CD4-positive, alpha-beta T cell (primary cell): ENCODE measurements around the gene CD2AP. TPM values are rescaled to one million over a fixed set of nuclear protein-coding genes. Genes with fewer than 3 reads are reported as not detected.
"Not testable (repeated sequence)": the region's sequence is repeated elsewhere in the genome, so short reads cannot be mapped to it uniquely, and the experiment has no call there.

Experiments
- ATAC-seq: fragments of 200-7000 bp; cut with Tn5 transposase; one replicate; pipeline ENCODE4 v1.10.0; 2022; ENCODE audit warnings: mild to moderate bottlenecking; ENCODE audit not compliant: poor library complexity
- CTCF ChIA-PET: fragments of 350-600 bp; sonication (Branson Sonifier 250); formaldehyde crosslinking; loops from one replicate; lab custom pipeline; 2021; ENCODE audit warnings: antibody characterized with exemption, inconsistent platforms; lab: Charles Lee
- POLR2A ChIA-PET: fragments of 350-600 bp; sonication (Branson Sonifier 250); formaldehyde crosslinking; loops from one replicate; lab custom pipeline; 2021; ENCODE audit warnings: antibody characterized with exemption, inconsistent platforms; lab: Charles Lee
- DNase-seq, 14 experiments: peaks; one replicate each; pipeline ENCODE4 v3.0.0-alpha.2; 2013 to 2020; ENCODE audit warnings: mixed read lengths in 2 of 14
- H3K27ac ChIP-seq, 2 donors: one replicate each; pipeline versions ENCODE4 v1.5.1 to v1.7.0; 2013; ENCODE audit warnings: low read length in 2 of 2, low read depth in 1 of 2, mild to moderate bottlenecking in 1 of 2
- H3K27me3 ChIP-seq, 2 experiments: 1 replicate in 1 of 2; 2 replicates in 1 of 2; pipeline versions ENCODE4 v1.6.1 to v1.7.0; 2013; ENCODE audit warnings: low read length in 2 of 2, control low read depth in 1 of 2, mild to moderate bottlenecking in 1 of 2, moderate library complexity in 1 of 2; ENCODE audit not compliant: insufficient read depth in 2 of 2, control insufficient read depth in 1 of 2
- H3K36me3 ChIP-seq: one replicate; pipeline ENCODE4 v1.6.1; 2013; ENCODE audit warnings: low read length, control low read depth; ENCODE audit not compliant: insufficient read depth
- H3K4me1 ChIP-seq: one replicate; pipeline ENCODE4 v1.6.1; 2013; ENCODE audit warnings: low read length, control low read depth; ENCODE audit not compliant: insufficient read depth
- H3K4me3 ChIP-seq: one replicate; pipeline ENCODE4 v1.5.1; 2013; ENCODE audit warnings: mild to moderate bottlenecking, low read length, moderate library complexity
- H3K9me3 ChIP-seq, 2 experiments: 1 replicate in 1 of 2; 2 replicates in 1 of 2; pipeline versions ENCODE4 v1.6.1 to v1.7.0; 2013; ENCODE audit warnings: low read length in 2 of 2, mild to moderate bottlenecking in 2 of 2, control low read depth in 1 of 2, moderate library complexity in 1 of 2; ENCODE audit not compliant: control insufficient read depth in 1 of 2, insufficient read depth in 1 of 2
- H3K27ac Mint-ChIP-seq: one replicate; pipeline ENCODE4 v1.8.0; 2020; ENCODE audit warnings: mixed read lengths
- H3K27me3 Mint-ChIP-seq: one replicate; pipeline ENCODE4 v1.8.0; 2021; ENCODE audit warnings: mixed read lengths
- H3K36me3 Mint-ChIP-seq: one replicate; pipeline ENCODE4 v1.8.0; 2021; ENCODE audit warnings: low read depth, mixed read lengths
- H3K4me1 Mint-ChIP-seq: one replicate; pipeline ENCODE4 v1.8.0; 2021; ENCODE audit warnings: low read depth, mixed read lengths
- H3K4me3 Mint-ChIP-seq: one replicate; pipeline ENCODE4 v1.8.0; 2020; ENCODE audit warnings: mild to moderate bottlenecking, mixed read lengths
- H3K9me3 Mint-ChIP-seq: one replicate; pipeline ENCODE4 v1.8.0; 2020; ENCODE audit warnings: mixed read lengths
- intact Hi-C, 2 experiments: fragments of 100-400 bp; cut with DNase I in 1 of 2; cut with micrococcal nuclease in 1 of 2; formaldehyde crosslinking; loops; one replicate each; pipeline versions ENCODE4 v1.15.1 to v1.9.0; 2023 to 2025; cut with DNase I, micrococcal nuclease
- total RNA-seq, 174 experiments: library from RNA in 2 of 174; stranded (reverse) in 2 of 174; gene quantifications; one replicate each; pipeline ENCODE4 v1.2.3 and lab custom pipeline; 2021 to 2026
- TF ChIP-seq, protein P1 (sequence below): fragments of 200-600 bp; IDR thresholded peaks from one replicate; pipeline ENCODE4 v1.8.0; 2022; ENCODE audit warnings: antibody characterized with exemption, mild to moderate bottlenecking

CD2AP gene
- total RNA-seq, 2 experiments from 2014 or later = 29.4 to 31.3 TPM

GRCh38 chr6:47479874-47480273, 2.3 kb downstream of the CD2AP start:
- Mint-ChIP-seq H3K9me3 (no peaks in the 10 kb centered on the region), H3K27ac (no peak overlapping the region), H3K27me3 (no peaks in the 10 kb centered on the region), H3K4me1 (peaks cover 68% of the 10 kb centered on the region), H3K4me3 (peak overlapping the region; percentile 100), H3K36me3 (peaks cover 16% of the 10 kb centered on the region)
- ATAC-seq = no peak
- Histone ChIP-seq H3K27ac (no peak overlapping the region), H3K27me3 (no peaks in the 10 kb centered on the region), H3K4me1 (peaks cover 20% of the 10 kb centered on the region), H3K36me3 (no peaks in the 10 kb centered on the region), H3K4me3 (no peak overlapping the region), H3K9me3 (no peaks in the 10 kb centered on the region)
- intact Hi-C loops = loop anchor here (2.0 to 10.0 kb wide), 3 partner anchors 15 to 95 kb away; no protein-coding TSS in a partner anchor
- no peak for DNase-seq
- POLR2A ChIA-PET = interaction anchor here (4.5 kb wide), 1 partner anchor 64 kb away, joined by 73 read pairs; no protein-coding TSS in a partner anchor
- TF ChIP-seq, protein P1, sequence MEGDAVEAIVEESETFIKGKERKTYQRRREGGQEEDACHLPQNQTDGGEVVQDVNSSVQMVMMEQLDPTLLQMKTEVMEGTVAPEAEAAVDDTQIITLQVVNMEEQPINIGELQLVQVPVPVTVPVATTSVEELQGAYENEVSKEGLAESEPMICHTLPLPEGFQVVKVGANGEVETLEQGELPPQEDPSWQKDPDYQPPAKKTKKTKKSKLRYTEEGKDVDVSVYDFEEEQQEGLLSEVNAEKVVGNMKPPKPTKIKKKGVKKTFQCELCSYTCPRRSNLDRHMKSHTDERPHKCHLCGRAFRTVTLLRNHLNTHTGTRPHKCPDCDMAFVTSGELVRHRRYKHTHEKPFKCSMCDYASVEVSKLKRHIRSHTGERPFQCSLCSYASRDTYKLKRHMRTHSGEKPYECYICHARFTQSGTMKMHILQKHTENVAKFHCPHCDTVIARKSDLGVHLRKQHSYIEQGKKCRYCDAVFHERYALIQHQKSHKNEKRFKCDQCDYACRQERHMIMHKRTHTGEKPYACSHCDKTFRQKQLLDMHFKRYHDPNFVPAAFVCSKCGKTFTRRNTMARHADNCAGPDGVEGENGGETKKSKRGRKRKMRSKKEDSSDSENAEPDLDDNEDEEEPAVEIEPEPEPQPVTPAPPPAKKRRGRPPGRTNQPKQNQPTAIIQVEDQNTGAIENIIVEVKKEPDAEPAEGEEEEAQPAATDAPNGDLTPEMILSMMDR = no peak
- CTCF ChIA-PET = no interaction called here

- H3K27me3 ChIP-seq, H3K9me3 ChIP-seq, DNase-seq, H3K4me3 ChIP-seq, H3K27ac ChIP-seq, ATAC-seq, H3K36me3 ChIP-seq, CTCF ChIA-PET, H3K27ac Mint-ChIP-seq, H3K27me3 Mint-ChIP-seq, intact Hi-C loops, H3K9me3 Mint-ChIP-seq, POLR2A ChIA-PET: not testable (repeated sequence)
- peaks cover 20% of the 10 kb centered on the region for H3K4me1 ChIP-seq
- peak overlapping the region; percentile 43 for H3K4me3 Mint-ChIP-seq
- H3K36me3 Mint-ChIP-seq = peaks cover 16% of the 10 kb centered on the region
- peaks cover 76% of the 10 kb centered on the region for H3K4me1 Mint-ChIP-seq
These were observed 3.6 kb downstream of the CD2AP start for GRCh38 chr6:47481213-47481612.

DNA sequence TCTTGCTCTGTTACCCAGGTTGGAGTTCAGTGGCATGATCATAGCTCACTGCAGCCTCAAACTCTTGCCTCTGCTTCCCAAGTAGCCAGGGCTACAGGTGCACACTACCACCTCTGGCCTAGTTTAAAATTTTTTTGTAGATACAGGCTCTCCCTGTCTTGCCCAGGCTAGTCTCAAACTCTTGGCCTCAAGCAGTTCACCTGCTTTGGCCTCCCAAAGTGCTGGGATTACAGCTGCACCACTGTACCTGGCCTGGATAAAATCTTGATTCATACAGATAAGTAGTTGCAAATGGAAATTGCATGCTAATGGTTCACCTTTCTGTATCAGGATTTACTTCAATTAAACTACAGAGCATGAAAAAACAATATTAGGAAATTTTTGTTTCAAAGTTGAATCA, 4.2 kb downstream of the CD2AP start:
- Histone ChIP-seq H3K36me3 (no peaks in the 10 kb centered on the region), H3K9me3 (no peaks in the 10 kb centered on the region), H3K27me3 (no peaks in the 10 kb centered on the region), H3K27ac (no peak overlapping the region), H3K4me3 (no peak overlapping the region), H3K4me1 (peaks cover 18% of the 10 kb centered on the region)
- Mint-ChIP-seq H3K36me3 (peaks cover 16% of the 10 kb centered on the region), H3K9me3 (no peaks in the 10 kb centered on the region), H3K27ac (no peak overlapping the region), H3K27me3 (no peaks in the 10 kb centered on the region), H3K4me3 (peak overlapping the region; percentile 60), H3K4me1 (peaks cover 76% of the 10 kb centered on the region)
- ATAC-seq (no peak), DNase-seq (no peak)
- intact Hi-C loops = no loop called here
- ChIA-PET CTCF (no interaction called here), POLR2A (no interaction called here)
- TF ChIP-seq, protein P1 = no peak

GRCh38 chr6:47483516-47483852, 5.9 kb downstream of the CD2AP start:
- no peak for ATAC-seq
- TF ChIP-seq, protein P1 = no peak
- no peaks in the 10 kb centered on the region for H3K9me3 ChIP-seq
- no peaks in the 10 kb centered on the region for H3K27me3 ChIP-seq
- peaks cover 70% of the 10 kb centered on the region for H3K4me1 Mint-ChIP-seq
- no peak overlapping the region for H3K4me3 ChIP-seq
- no peaks in the 10 kb centered on the region for H3K27me3 Mint-ChIP-seq
- ChIA-PET CTCF (no interaction called here), POLR2A (interaction anchor here (0.5 kb wide), 1 partner anchor 67 kb away, joined by 3 read pairs; no protein-coding TSS in a partner anchor)
- peaks cover 7% of the 10 kb centered on the region for H3K36me3 Mint-ChIP-seq
- H3K9me3 Mint-ChIP-seq = no peaks in the 10 kb centered on the region
- H3K27ac ChIP-seq = no peak overlapping the region
- intact Hi-C loops = no loop called here
- H3K4me1 ChIP-seq = peaks cover 10% of the 10 kb centered on the region
- DNase-seq = no peak
- no peaks in the 10 kb centered on the region for H3K36me3 ChIP-seq
- peak overlapping the region; percentile 4 for H3K27ac Mint-ChIP-seq
- peak overlapping the region; percentile 32 for H3K4me3 Mint-ChIP-seq
